ENCODE measurements around the gene AHSG. TPM values are rescaled to one million over a fixed set of nuclear protein-coding genes. Genes with fewer than 3 reads are reported as not detected.

The AHSG gene
- total RNA-seq (ENCODE audit: low replicate concordance): not detected in 2 replicates

GRCh38 chr3:186612721-186613636, at the start of gene AHSG:
Gene AHSG (plus strand): TSS chr3:186613060. CDS start chr3:186613142, 82 bp downstream.

GRCh38 chr3:186567072-186567921, 45.6 kb upstream of the AHSG start, which contains the start of gene TBCCD1:
Gene TBCCD1 (minus strand): TSS chr3:186567339. CDS start chr3:186564329, 3,010 bp downstream.

DNA sequence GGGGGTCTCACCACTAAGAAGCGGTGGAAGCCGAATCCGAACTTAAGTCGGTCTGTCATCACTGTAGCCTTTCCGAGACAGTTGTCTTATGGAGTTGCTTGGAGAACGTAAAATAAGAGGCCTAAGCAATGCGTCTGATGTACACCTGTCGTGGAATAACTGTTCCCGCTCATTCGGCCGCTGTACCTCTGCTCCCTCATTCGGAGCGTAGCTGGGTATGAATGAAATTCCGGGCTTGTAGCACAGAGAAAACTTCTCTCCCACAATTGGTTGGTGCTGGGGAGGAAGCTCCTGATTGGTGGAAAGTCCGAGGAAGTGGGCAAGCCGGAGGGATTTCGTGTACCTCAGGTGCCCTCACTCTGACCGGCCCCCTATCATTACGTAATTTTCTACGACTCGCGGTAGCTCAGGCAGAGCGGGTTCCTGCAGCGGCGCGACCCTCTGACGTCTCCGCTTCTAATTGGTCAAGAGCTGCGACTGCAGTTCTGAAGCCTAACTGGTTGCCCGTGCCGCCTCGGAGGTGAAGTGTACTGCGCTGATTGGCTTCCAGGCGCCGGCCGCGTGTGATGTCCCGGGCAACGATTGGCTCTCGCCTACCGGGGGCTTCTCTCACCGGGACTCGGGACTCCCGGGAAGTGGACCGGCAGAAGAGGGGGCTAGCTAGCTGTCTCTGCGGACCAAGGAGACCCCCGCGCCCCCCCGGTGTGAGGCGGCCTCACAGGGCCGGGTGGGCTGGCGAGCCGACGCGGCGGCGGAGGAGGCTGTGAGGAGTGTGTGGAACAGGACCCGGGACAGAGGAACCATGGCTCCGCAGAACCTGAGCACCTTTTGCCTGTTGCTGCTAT, 42.5 kb upstream of the AHSG start, which contains the start of gene DNAJB11:
Gene DNAJB11, plus strand, starts transcription at position 625 of the 845 bp plus-strand sequence. Its CDS starts 178 bp downstream, at position 803.

DNA sequence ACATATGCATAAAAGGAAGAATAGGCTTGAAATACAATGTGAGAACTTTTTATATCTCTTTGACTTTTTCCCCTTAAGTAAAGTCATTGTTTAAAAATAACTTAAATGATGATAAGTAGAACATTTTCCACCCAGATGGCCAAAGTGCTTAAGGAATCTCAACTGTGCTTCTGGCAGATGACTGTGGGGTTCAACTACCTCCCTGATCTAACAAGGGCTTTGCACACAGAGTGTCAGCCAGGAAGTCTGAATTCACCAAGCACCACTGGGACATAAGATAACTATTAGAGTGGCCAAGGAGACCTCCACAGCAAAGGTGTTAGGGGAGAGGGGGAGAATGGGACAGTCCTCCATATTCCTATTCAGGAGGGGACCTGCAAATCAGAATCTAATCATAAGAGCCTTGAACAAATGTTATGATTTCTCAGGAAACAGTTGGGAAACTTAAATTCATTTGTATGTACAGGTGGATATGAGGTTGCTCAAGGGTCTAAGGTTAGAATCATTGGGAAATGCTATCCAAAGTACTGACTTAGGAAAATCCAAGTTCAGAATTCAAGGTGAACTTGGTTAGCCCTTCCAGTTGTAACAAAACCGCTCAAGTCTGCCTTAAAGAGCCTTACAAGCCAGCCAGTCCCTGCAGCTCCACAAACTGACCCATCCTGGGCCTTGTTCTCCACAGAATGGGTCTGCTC, 27.1 kb downstream of the AHSG start, which contains the start of gene FETUB:
Gene FETUB, plus strand, starts transcription at position 622 of the 695 bp plus-strand sequence. Its CDS starts 62 bp downstream, at position 684.

GRCh38 chr3:186665625-186666188, 52.8 kb downstream of the AHSG start, which contains the start of gene HRG:
Gene HRG (plus strand): TSS chr3:186666014. CDS start chr3:186666032, 18 bp downstream.

Other genes starting within 250 kb of the AHSG start
- 0.75 and 1.4 TPM in 2 replicates for gene CRYGS, start 68.7 kb upstream of the AHSG start, total RNA-seq (ENCODE audit: low replicate concordance)
- 13.7 TPM in 2 replicates for gene TBCCD1, start 45.7 kb upstream of the AHSG start, total RNA-seq (ENCODE audit: low replicate concordance)
- 26.6 and 63.9 TPM in 2 replicates for gene DNAJB11, start 42.3 kb upstream of the AHSG start, total RNA-seq (ENCODE audit: low replicate concordance)
- gene FETUB, start 27.3 kb downstream of the AHSG start, total RNA-seq (ENCODE audit: low replicate concordance): not detected in 2 replicates
- not detected in 2 replicates for gene HRG, start 53.0 kb downstream of the AHSG start, total RNA-seq (ENCODE audit: low replicate concordance)
- not detected in 2 replicates for gene KNG1, start 104.3 kb downstream of the AHSG start, total RNA-seq (ENCODE audit: low replicate concordance)
- gene EIF4A2, start 170.5 kb downstream of the AHSG start, total RNA-seq (ENCODE audit: low replicate concordance): 585 and 1,188 TPM in 2 replicates
- 8.2 and 17.0 TPM in 2 replicates for gene RFC4, start 193.4 kb downstream of the AHSG start, total RNA-seq (ENCODE audit: low replicate concordance)
- gene ADIPOQ, start 229.7 kb downstream of the AHSG start, total RNA-seq (ENCODE audit: low replicate concordance): not detected in 2 replicates

Measured in smooth muscle cell of the coronary artery (primary cell).